GM12878 (cell line): Measurements from ENCODE around the gene PAF1. TPM values are rescaled to one million over a fixed set of nuclear protein-coding genes. Genes with fewer than 3 reads are reported as not detected.

Experiments
- ATAC-seq: fragments of 200-7000 bp; cut with Tn5 transposase; 3 replicates; pipeline ENCODE4 v1.9.1; 2020; ENCODE audit warnings: mild to moderate bottlenecking, moderate library complexity
- BruUV-seq: library from RNA; stranded (reverse); fragments of 400-500 nt; replicated peaks from 2 replicates; lab custom pipeline; 2021; lab: Mats Ljungman, UMichigan
- CTCF ChIA-PET: fragments of 300-600 bp; sonication (Branson Sonifier 250); formaldehyde crosslinking; extraction: SDS; loops from one replicate; lab custom pipeline; 2021; ENCODE audit warnings: inconsistent platforms; lab: Yijun Ruan, JAX
- POLR2A ChIA-PET: fragments of 350-600 bp; formaldehyde crosslinking; extraction: SDS; loops from one replicate; lab custom pipeline; 2021; ENCODE audit warnings: inconsistent platforms; lab: Charles Lee
- RAD21 ChIA-PET: fragments of 300-600 bp; sonication (Branson Sonifier 250); formaldehyde crosslinking; loops from one replicate; lab custom pipeline; 2023; ENCODE audit warnings: antibody characterized with exemption; ENCODE audit not compliant: unreplicated experiment; lab: Charles Lee
- SMC1A ChIA-PET: fragments of 300-600 bp; sonication (Branson Sonifier 250); formaldehyde crosslinking; loops from one replicate; lab custom pipeline; 2023; ENCODE audit not compliant: unreplicated experiment, uncharacterized antibody; lab: Charles Lee
- DNase-seq: peaks from one replicate; pipeline ENCODE4 v3.0.0-alpha.2; 2011; ENCODE audit warnings: low read depth, low spot score
- FAIRE-seq: peaks from 3 replicates; lab custom pipeline; 2011; peaks lifted over from hg19 to GRCh38; lab: Jason Lieb, UNC
- H2AFZ ChIP-seq: 2 replicates; pipeline ENCODE4 v1.6.0; 2011; ENCODE audit warnings: low read depth, low read length, control low read depth; ENCODE audit not compliant: control insufficient read depth
- H3K27ac ChIP-seq: 2 replicates; pipeline ENCODE4 v1.5.1; 2011; ENCODE audit warnings: control low read depth; ENCODE audit not compliant: control insufficient read depth, insufficient read depth
- H3K27me3 ChIP-seq, 2 experiments: replicated peaks in 1 of 2; 2 replicates each; pipeline versions ENCODE4 v1.6.0 to v1.6.1; 2011; ENCODE audit warnings: low read length in 1 of 2; ENCODE audit not compliant: control insufficient read depth in 2 of 2, insufficient read depth in 2 of 2
- H3K36me3 ChIP-seq, 2 experiments: 2 replicates each; pipeline ENCODE4 v1.5.1; 2011; ENCODE audit warnings: low read length in 1 of 2; ENCODE audit not compliant: control insufficient read depth in 2 of 2, insufficient read depth in 2 of 2
- H3K4me1 ChIP-seq: 2 replicates; pipeline ENCODE4 v1.6.1; 2011; ENCODE audit warnings: mild to moderate bottlenecking, low read length, moderate library complexity, mixed read lengths; ENCODE audit not compliant: control insufficient read depth, insufficient read depth
- H3K4me2 ChIP-seq: 2 replicates; pipeline ENCODE4 v1.6.0; 2011; ENCODE audit warnings: control low read depth; ENCODE audit not compliant: control insufficient read depth, insufficient read depth
- H3K4me3 ChIP-seq: fragments of 200-600 bp; sonication (generic); 2 replicates; pipeline ENCODE4 v1.5.1; 2016
- H3K79me2 ChIP-seq: 2 replicates; pipeline ENCODE4 v1.6.0; 2011; ENCODE audit warnings: low read length; ENCODE audit not compliant: control insufficient read depth, insufficient read depth
- H3K9ac ChIP-seq: 2 replicates; pipeline ENCODE4 v1.8.0; 2011; ENCODE audit warnings: low read length, control low read depth, mixed read lengths; ENCODE audit not compliant: control insufficient read depth, insufficient read depth
- H3K9me3 ChIP-seq: replicated peaks from 3 replicates; pipeline ENCODE4 v1.5.1; 2011; ENCODE audit warnings: mild to moderate bottlenecking, low read length; ENCODE audit not compliant: control insufficient read depth, insufficient read depth
- H4K20me1 ChIP-seq: 2 replicates; pipeline ENCODE4 v1.6.0; 2011; ENCODE audit not compliant: control insufficient read depth, insufficient read depth
- BCL11A ChIP-seq: IDR thresholded peaks from 2 replicates; pipeline ENCODE4 v1.6.1; 2011; ENCODE audit warnings: low read depth, low read length
- HDAC6 ChIP-seq: fragments of 200-600 bp; sonication (generic); IDR thresholded peaks from one replicate; pipeline ENCODE4 v1.8.0; 2017; ENCODE audit warnings: antibody characterized with exemption; ENCODE audit not compliant: unreplicated experiment
- IKZF2 ChIP-seq, 2 experiments: fragments of 450-650 bp; IDR thresholded peaks; 2 replicates each; pipeline ENCODE4 v1.6.1; 2017; ENCODE audit warnings: mild to moderate bottlenecking in 2 of 2, moderate library complexity in 2 of 2
- MYC ChIP-seq: IDR thresholded peaks from 2 replicates; pipeline ENCODE4 v1.6.1; 2011; ENCODE audit warnings: mild to moderate bottlenecking, low read length, moderate library complexity, inconsistent platforms; ENCODE audit not compliant: insufficient read depth, insufficient replicate concordance, insufficient read length, severe bottlenecking
- RCOR1 ChIP-seq: conservative IDR thresholded peaks from 2 replicates; pipeline ENCODE4 v1.6.1; 2012; ENCODE audit warnings: low read depth, low read length, improper control_type of control experiment
- SRF ChIP-seq, 2 experiments: IDR thresholded peaks; 2 replicates each; pipeline ENCODE4 v1.6.1; 2011; ENCODE audit warnings: low read depth in 2 of 2, low read length in 2 of 2, mild to moderate bottlenecking in 1 of 2, moderate library complexity in 1 of 2
- ZNF217 ChIP-seq: fragments of 450-650 bp; IDR thresholded peaks from 2 replicates; pipeline ENCODE4 v1.6.1; 2017; ENCODE audit warnings: antibody characterized with exemption, mild to moderate bottlenecking
- WGBS: methylation state at CpG from one replicate; pipeline ENCODE4 v1.1.6; 2016; ENCODE audit warnings: low lambda C conversion rate; ENCODE audit not compliant: insufficient replicate concordance, insufficient coverage; ENCODE audit errors: missing lambda C conversion rate; 5-methylcytosine and 5-hydroxymethylcytosine counted together
- in situ Hi-C: fragments of 300-500 bp; cut with MboI; formaldehyde crosslinking; loops from 9 replicates; pipeline ENCODE4 v1.14.3; 2018; ENCODE audit warnings: mixed read lengths
- intact Hi-C: fragments of 100-400 bp; cut with micrococcal nuclease; formaldehyde crosslinking; loops from one replicate; pipeline ENCODE4 v1.14.2; 2022; ENCODE audit not compliant: unreplicated experiment
- polyA plus RNA-seq, 11 experiments: library from polyadenylated mRNA; depleted of rRNA in 4 of 11; unstranded in 6 of 11; stranded (reverse) in 5 of 11; fragments of >200 nt; fragmentation: Nextera tagmentation in 4 of 11; fragmentation: Illumina TruSeq in 1 of 11; extraction: Ambion mirVana in 4 of 11; extraction: Trizol in 1 of 11; gene quantifications; 1 replicate in 1 of 11; 2 replicates in 10 of 11; pipeline versions ENCODE4 v1.2.1 to v1.2.3, GENCODE V29; 2011 to 2016; ENCODE audit warnings: inconsistent platforms in 2 of 11, missing spikeins in 2 of 11, low read depth in 1 of 11
- total RNA-seq, 4 experiments: library from RNA; depleted of rRNA in 3 of 4; stranded (reverse); fragments of >200 nt in 3 of 4; fragmentation: Illumina TruSeq in 1 of 4; extraction: Trizol in 1 of 4; gene quantifications; 2 replicates each; pipeline versions ENCODE4 v1.2.1 to v1.2.3, GENCODE V29; 2013 to 2021
- TF ChIP-seq, protein P1 (sequence below): IDR thresholded peaks from 2 replicates; pipeline ENCODE4 v1.6.1; 2012; ENCODE audit warnings: low read depth, low read length, improper control_type of control experiment
- TF ChIP-seq, protein P2 (sequence below): fragments of 450-650 bp; IDR thresholded peaks from 2 replicates; pipeline ENCODE4 v1.6.1; 2017; ENCODE audit warnings: antibody characterized with exemption, mild to moderate bottlenecking, moderate library complexity

The PAF1 gene
- total and polyA plus RNA-seq, 10 of the 15 experiments (the other 5 are each of a cell fraction or from before 2014, with no cell fraction given): 1.7 to 45.8 (median 39.6) TPM

DNA sequence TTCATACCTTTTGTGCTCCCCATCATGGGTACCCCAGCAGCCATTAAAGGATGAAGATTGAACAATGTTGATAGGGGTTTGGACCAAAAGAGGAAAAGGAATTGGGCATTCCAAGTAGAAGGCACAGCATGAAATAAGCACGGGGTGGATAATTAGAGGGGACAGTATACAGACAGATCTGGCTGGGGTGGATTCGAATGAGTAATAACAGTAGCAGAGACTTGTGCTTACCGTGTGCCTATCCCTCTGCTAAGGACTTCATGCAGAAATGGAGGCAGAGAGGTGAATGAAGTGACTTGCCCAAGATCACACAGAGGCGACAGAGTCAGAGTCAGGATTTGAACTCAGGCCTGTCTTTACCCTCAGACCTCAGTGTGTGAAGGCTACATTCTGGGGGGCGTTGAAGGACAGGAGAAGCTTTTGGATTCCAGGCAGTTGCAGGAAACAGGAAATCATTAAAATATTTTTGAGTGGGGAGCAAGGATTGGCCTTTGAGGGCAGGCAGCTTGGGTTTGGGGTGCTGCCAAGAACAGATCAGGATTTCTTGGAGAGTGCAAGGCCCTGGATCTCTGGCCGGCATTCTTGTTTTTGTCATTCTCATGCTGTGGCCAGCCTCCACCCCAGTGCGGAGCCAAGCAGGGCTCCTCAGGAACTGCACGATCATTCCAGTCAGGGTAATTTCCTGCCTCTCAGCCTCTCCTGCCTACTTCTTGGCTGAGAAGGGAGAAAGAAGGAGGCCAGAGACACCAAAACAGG, 18.7 kb downstream of the PAF1 start:
- Histone ChIP-seq H4K20me1 (no peaks in the 10 kb centered on the region), H3K79me2 (no peaks in the 10 kb centered on the region), H3K4me1 (no peaks in the 10 kb centered on the region), H3K27me3 (no peaks in the 10 kb centered on the region), H3K27ac (no peak overlapping the region), H3K4me3 (no peak overlapping the region), H3K9ac (no peak overlapping the region), H3K4me2 (no peak overlapping the region), H2AFZ (no peak overlapping the region), H3K9me3 (no peaks in the 10 kb centered on the region), H3K36me3 (peaks cover 8 to 28% of the 10 kb centered on the region in 2 experiments; a peak in 3 of 4 replicates)
- ChIA-PET SMC1A (no interaction called here), POLR2A (no interaction called here), CTCF (no interaction called here), RAD21 (no interaction called here)
- WGBS: 57% methylated on average over 8 of the region's 8 CpGs
- in situ Hi-C loops: no loop called here
- no TSS peak for BruUV-seq
- intact Hi-C loops: no loop called here
- no peak for FAIRE-seq
- no peak for ATAC-seq
- TF ChIP-seq, protein P1, sequence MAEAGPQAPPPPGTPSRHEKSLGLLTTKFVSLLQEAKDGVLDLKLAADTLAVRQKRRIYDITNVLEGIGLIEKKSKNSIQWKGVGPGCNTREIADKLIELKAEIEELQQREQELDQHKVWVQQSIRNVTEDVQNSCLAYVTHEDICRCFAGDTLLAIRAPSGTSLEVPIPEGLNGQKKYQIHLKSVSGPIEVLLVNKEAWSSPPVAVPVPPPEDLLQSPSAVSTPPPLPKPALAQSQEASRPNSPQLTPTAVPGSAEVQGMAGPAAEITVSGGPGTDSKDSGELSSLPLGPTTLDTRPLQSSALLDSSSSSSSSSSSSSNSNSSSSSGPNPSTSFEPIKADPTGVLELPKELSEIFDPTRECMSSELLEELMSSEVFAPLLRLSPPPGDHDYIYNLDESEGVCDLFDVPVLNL: no peak
- TF ChIP-seq RCOR1: no peak
- no peak for TF ChIP-seq ZNF217
- TF ChIP-seq IKZF2 (IDR thresholded peaks at IDR 0.05): no peak
- no peak for TF ChIP-seq MYC
- TF ChIP-seq BCL11A: no peak
- no peak for TF ChIP-seq SRF (IDR thresholded peaks at IDR 0.05; ENCODE audit: low read depth in 2 of 2, low read length in 2 of 2)
- TF ChIP-seq, protein P2, sequence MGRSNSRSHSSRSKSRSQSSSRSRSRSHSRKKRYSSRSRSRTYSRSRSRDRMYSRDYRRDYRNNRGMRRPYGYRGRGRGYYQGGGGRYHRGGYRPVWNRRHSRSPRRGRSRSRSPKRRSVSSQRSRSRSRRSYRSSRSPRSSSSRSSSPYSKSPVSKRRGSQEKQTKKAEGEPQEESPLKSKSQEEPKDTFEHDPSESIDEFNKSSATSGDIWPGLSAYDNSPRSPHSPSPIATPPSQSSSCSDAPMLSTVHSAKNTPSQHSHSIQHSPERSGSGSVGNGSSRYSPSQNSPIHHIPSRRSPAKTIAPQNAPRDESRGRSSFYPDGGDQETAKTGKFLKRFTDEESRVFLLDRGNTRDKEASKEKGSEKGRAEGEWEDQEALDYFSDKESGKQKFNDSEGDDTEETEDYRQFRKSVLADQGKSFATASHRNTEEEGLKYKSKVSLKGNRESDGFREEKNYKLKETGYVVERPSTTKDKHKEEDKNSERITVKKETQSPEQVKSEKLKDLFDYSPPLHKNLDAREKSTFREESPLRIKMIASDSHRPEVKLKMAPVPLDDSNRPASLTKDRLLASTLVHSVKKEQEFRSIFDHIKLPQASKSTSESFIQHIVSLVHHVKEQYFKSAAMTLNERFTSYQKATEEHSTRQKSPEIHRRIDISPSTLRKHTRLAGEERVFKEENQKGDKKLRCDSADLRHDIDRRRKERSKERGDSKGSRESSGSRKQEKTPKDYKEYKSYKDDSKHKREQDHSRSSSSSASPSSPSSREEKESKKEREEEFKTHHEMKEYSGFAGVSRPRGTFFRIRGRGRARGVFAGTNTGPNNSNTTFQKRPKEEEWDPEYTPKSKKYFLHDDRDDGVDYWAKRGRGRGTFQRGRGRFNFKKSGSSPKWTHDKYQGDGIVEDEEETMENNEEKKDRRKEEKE: no peak
- no peak for TF ChIP-seq HDAC6
- no peak for DNase-seq
